Measurements from ENCODE around the gene SLC35F2.
"Not testable (repeated sequence)": the region's sequence is repeated elsewhere in the genome, so short reads cannot be mapped to it uniquely, and the experiment has no call there.

The SLC35F2 gene

DNA sequence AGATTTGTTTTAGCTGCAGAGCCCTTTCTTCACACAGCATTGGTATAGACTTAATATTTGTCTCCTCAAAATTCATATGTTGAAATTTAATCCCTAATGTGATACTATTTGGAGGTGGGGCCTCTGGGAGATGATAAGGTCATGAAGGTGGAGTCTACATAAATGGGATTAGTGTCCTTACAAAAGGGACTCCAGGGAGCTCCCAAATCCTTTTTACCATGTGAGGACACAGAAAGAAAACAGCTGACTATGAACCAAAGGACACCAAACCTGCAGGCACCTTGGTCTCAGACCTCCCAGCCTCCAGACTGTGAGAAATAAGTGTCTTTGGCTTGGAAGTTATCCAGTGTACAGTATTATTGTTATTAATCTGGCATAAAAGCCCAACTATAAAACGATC, 10.2 kb downstream of the SLC35F2 start:
- peaks cover 0 to 84% (median 65%) of the 10 kb centered on the region in 11 experiments; a peak in 17 of 22 replicates for H4K20me1 ChIP-seq

DNA sequence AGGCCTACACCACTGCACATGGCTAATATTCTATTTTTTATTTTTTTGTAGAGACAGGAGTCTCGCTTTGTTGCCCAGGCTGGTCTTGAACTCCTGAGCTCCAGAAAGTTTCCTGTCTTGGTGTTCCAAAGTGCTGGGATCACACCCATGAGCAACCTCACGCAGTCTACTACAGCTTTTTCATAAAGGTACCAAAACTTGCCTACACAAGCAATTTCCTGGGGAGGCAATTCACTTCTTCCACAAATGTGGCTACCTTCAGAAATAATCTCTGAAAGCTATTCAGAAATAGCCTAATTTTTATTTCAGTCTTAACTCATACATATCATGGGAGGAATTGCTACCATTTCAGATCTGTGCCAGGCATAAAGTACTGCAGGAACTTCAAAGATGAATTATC, 11.4 kb downstream of the SLC35F2 start:
- H3K27me3 ChIP-seq, result no peaks in the 10 kb centered on the region
- H3K4me2 ChIP-seq, result peak overlapping the region in 3 of 11 experiments; percentile 5 to 44 (median 31); a peak in 4 of 22 replicates
- H3K36me3 ChIP-seq, result peaks cover 4 to 68% (median 30%) of the 10 kb centered on the region in 11 experiments; a peak in 20 of 22 replicates
- H3K4me1 ChIP-seq, result peaks cover 0 to 75% (median 54%) of the 10 kb centered on the region in 10 experiments; a peak in 19 of 20 replicates
- peaks cover 0 to 6% (median 0%) of the 10 kb centered on the region in 11 experiments; a peak in 2 of 22 replicates for H3K9me3 ChIP-seq (replicated peaks in 1 of 11)
- TF ChIP-seq Cebpa-rat (IDR thresholded peaks at IDR 0.05), result no peak
- peak overlapping the region in 2 of 11 experiments; percentile 12 to 16; a peak in 2 of 22 replicates for H3K27ac ChIP-seq
- no peak overlapping the region for H3K9ac ChIP-seq
- H3K4me3 ChIP-seq, result no peak overlapping the region
- peaks cover 0 to 73% (median 54%) of the 10 kb centered on the region in 11 experiments; a peak in 17 of 22 replicates for H4K20me1 ChIP-seq

More for the DNA sequence above, 10.2 kb downstream of the SLC35F2 start:
- Histone ChIP-seq H3K9ac (no peak overlapping the region; a peak in 1 of 22 replicates), H3K9me3 (replicated peaks in 1 of 11) (peaks cover 0 to 6% (median 0%) of the 10 kb centered on the region in 11 experiments; a peak in 2 of 22 replicates), H3K27ac (peak overlapping the region in 3 of 11 experiments; percentile 3 to 35 (median 16); a peak in 6 of 22 replicates), H3K4me2 (peak overlapping the region in 3 of 11 experiments; percentile 50 to 68 (median 64); a peak in 6 of 22 replicates), H3K27me3 (no peaks in the 10 kb centered on the region), H3K4me1 (peaks cover 0 to 70% (median 43%) of the 10 kb centered on the region in 10 experiments; a peak in 17 of 20 replicates), H3K4me3 (no peak overlapping the region), H3K36me3 (peaks cover 4 to 56% (median 28%) of the 10 kb centered on the region in 11 experiments; a peak in 20 of 22 replicates)
- no peak for TF ChIP-seq Cebpa-rat (IDR thresholded peaks at IDR 0.05)

DNA sequence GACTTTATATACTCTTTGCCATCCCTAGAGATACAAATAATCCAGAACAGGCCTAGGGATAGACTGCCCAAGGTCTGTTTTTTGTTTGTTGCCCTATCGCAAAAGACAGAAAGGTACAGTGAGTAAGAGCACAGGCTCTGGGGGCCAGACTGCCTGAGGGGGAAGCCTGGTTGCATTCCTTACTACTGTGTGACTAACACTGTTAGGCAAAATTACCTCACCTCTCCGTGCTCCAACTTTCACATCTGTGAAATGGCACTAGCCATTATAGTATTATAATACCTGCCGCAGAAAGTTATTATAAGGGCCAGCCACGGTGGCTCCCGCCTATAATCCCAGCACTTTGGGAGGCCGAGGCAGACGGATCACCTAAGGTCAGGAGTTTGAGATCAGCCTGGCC, 14.5 kb downstream of the SLC35F2 start:
- H3K4me2 ChIP-seq, result peak overlapping the region in 3 of 11 experiments; percentile 10 to 16 (median 11); a peak in 3 of 22 replicates
- H3K4me1 ChIP-seq, result peaks cover 29 to 75% (median 60%) of the 10 kb centered on the region in 10 experiments
- peaks cover 4 to 65% (median 30%) of the 10 kb centered on the region in 11 experiments; a peak in 20 of 22 replicates for H3K36me3 ChIP-seq
- H3K27ac ChIP-seq, result peak overlapping the region in 4 of 11 experiments; percentile 10 to 98 (median 38); a peak in 4 of 22 replicates
- peaks cover 0 to 6% (median 0%) of the 10 kb centered on the region in 11 experiments; a peak in 2 of 22 replicates for H3K9me3 ChIP-seq (replicated peaks in 1 of 11)
- no peak overlapping the region for H3K4me3 ChIP-seq
- peaks cover 0 to 41% (median 24%) of the 10 kb centered on the region in 11 experiments; a peak in 16 of 22 replicates for H4K20me1 ChIP-seq
- H3K9ac ChIP-seq, result no peak overlapping the region
- no peak for TF ChIP-seq Cebpa-rat (IDR thresholded peaks at IDR 0.05)
- no peaks in the 10 kb centered on the region for H3K27me3 ChIP-seq

DNA sequence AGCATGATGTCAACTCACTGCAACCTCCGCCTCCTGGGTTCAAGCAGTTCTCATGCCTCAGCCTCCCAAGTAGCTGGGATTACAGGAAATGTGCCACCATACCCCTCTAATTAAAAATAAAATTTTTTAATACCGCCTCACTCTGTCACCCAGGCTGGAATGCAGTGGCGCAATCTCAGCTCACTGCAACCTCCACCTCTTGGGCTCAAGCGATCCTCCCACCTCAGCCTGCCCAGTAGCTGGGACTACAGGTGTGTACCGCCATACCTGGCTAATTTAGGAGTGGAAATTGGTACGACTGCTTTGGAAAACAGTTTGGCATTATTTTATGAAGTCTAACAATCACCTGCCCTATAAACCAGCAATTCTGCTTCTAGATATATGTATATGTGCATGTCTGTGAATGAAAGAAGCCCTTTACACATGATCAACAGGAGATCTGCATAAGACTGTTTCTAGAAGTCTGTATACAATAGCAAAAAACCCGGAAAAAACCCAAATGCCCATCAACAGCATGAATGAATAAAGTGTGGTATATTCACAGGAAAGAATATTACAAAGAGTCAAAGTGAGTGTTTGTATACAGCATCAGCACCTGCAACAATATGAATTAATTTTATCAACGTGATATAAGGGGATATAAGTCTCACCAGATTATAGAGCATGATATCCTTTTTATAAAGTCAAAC, 16.0 kb downstream of the SLC35F2 start:
- Histone ChIP-seq H3K36me3 (peaks cover 4 to 57% (median 30%) of the 10 kb centered on the region in 11 experiments; a peak in 20 of 22 replicates), H3K4me3 (no peak overlapping the region), H3K27ac (peak overlapping the region; percentile 87 to 98 (median 95); a peak in 21 of 22 replicates), H3K4me2 (peak overlapping the region in 10 of 11 experiments; percentile 77 to 97 (median 87); a peak in 20 of 22 replicates), H3K4me1 (peaks cover 30 to 76% (median 52%) of the 10 kb centered on the region in 10 experiments), H3K9me3 (replicated peaks in 1 of 11) (peaks cover 0 to 6% (median 0%) of the 10 kb centered on the region in 11 experiments; a peak in 2 of 22 replicates), H4K20me1 (peaks cover 0 to 26% (median 9%) of the 10 kb centered on the region in 11 experiments; a peak in 12 of 22 replicates), H3K9ac (peak overlapping the region in 10 of 11 experiments; percentile 76 to 85 (median 82); a peak in 13 of 22 replicates), H3K27me3 (no peaks in the 10 kb centered on the region)
- TF ChIP-seq Cebpa-rat (IDR thresholded peaks at IDR 0.05), result peak in 1 of 11 experiments; percentile 5; a peak in 1 of 22 replicates

DNA sequence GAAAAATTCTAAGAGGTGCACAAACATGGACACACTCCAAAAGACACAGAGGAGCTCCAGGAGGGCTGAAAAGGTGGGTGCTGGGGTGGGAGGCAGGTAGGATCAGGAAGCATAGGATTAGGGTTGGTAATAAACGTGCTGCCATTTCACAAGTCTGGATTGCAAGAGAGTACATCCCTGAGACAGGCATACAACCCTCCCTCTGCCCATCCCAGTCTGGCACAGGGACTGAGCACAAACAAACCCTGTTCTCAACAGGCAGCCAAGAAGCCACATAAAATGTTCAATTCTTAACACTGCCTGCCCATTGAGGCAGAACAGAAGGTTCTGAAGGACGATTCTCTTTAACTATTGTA, 18.5 kb downstream of the SLC35F2 start:
- H3K4me1 ChIP-seq, result peaks cover 30 to 72% (median 54%) of the 10 kb centered on the region in 10 experiments
- H3K9me3 ChIP-seq (replicated peaks in 1 of 11), result peaks cover 0 to 3% (median 0%) of the 10 kb centered on the region in 11 experiments; a peak in 2 of 22 replicates
- peak overlapping the region in 8 of 10 experiments; percentile 15 to 56 (median 39); a peak in 16 of 20 replicates for H3K4me3 ChIP-seq
- no peak for TF ChIP-seq Cebpa-rat (IDR thresholded peaks at IDR 0.05)
- H3K9ac ChIP-seq, result peak overlapping the region; percentile 76 to 85 (median 82)
- no peaks in the 10 kb centered on the region for H3K27me3 ChIP-seq
- peaks cover 1 to 57% (median 19%) of the 10 kb centered on the region in 11 experiments; a peak in 20 of 22 replicates for H3K36me3 ChIP-seq
- peak overlapping the region; percentile 87 to 98 (median 95) for H3K27ac ChIP-seq
- peak overlapping the region; percentile 59 to 97 (median 85) for H3K4me2 ChIP-seq
- H4K20me1 ChIP-seq, result peaks cover 0 to 22% (median 5%) of the 10 kb centered on the region in 11 experiments; a peak in 9 of 22 replicates

DNA sequence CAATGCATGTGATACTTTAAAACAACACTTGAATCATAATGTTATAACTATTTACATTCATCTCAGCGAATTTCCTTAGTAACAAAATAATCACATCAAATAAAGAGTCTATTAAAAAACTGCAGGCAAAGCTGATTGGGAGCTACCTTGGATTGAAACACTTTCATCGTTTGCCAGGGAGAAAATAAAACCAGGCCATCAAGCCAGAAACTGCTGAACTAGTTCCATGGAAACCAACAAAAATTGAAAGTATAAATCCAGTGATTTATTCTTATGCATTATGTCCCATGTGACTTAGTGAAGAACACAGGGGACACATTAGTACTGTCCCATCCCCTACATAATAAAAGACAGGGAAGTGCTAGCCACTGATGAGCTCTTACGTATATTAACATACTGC, 21.7 kb downstream of the SLC35F2 start:
- Histone ChIP-seq H3K4me1 (peaks cover 26 to 58% (median 33%) of the 10 kb centered on the region in 10 experiments), H4K20me1 (peaks cover 0 to 55% (median 16%) of the 10 kb centered on the region in 11 experiments; a peak in 11 of 22 replicates), H3K27ac (peak overlapping the region in 3 of 11 experiments; percentile 3 to 89 (median 43); a peak in 1 of 22 replicates), H3K4me3 (no peak overlapping the region), H3K36me3 (peaks cover 0 to 29% (median 3%) of the 10 kb centered on the region in 11 experiments; a peak in 6 of 22 replicates), H3K9ac (no peak overlapping the region), H3K27me3 (no peaks in the 10 kb centered on the region), H3K9me3 (replicated peaks in 1 of 11) (no peaks in the 10 kb centered on the region), H3K4me2 (peak overlapping the region in 1 of 11 experiments; percentile 33; a peak in 1 of 22 replicates)
- TF ChIP-seq Cebpa-rat (IDR thresholded peaks at IDR 0.05), result no peak

DNA sequence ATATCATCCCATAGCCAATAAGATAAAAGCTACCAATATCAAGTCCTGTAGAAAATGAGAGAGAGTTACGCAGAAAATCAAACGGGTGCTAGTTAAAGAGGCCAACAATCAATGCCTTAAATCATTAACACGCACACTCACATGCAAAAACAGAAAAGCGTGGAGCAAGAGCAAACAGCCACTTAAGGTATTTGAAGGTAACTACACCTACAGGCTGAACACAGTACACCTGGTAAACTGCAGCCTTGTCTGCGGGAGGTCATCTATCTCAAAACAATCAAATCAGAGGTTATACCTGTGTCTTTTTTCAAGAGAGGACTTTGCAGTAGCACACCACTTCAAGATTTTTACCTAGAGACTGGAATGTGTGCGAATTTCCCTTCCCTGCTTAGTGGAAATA, 23.6 kb downstream of the SLC35F2 start:
- Histone ChIP-seq H3K27me3 (no peaks in the 10 kb centered on the region), H4K20me1 (peaks cover 0 to 73% (median 23%) of the 10 kb centered on the region in 11 experiments; a peak in 11 of 22 replicates), H3K9me3 (replicated peaks in 1 of 11) (no peaks in the 10 kb centered on the region), H3K36me3 (peaks cover 0 to 29% (median 3%) of the 10 kb centered on the region in 11 experiments; a peak in 6 of 22 replicates), H3K4me3 (no peak overlapping the region), H3K9ac (no peak overlapping the region), H3K27ac (no peak overlapping the region), H3K4me2 (no peak overlapping the region), H3K4me1 (peaks cover 10 to 55% (median 19%) of the 10 kb centered on the region in 10 experiments)
- TF ChIP-seq Cebpa-rat (IDR thresholded peaks at IDR 0.05), result no peak

DNA sequence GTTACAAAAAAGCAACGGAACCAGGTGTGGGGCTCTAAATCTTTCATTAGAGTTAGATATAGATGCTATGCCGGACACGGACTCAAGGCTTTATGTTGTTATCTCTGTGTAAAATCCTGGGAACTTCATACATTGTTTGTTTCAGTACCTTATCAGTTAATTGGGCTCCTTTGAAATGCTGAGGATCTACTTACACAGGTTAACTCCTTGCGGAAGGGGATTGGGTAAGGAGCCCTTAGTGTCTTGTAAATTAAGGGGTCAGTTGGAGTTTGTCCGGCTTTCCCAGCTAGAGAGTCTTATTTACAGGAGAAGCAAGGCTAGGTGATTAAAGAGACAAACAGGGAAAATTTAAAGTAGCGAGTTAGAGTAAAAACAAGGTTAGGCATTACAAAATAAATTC, 24.7 kb downstream of the SLC35F2 start:
- not testable (repeated sequence) for H3K4me2 ChIP-seq

More for the DNA sequence above, 24.7 kb downstream of the SLC35F2 start:
- not testable (repeated sequence) for H3K9me3 ChIP-seq (replicated peaks in 1 of 11); H3K27ac ChIP-seq; H3K4me3 ChIP-seq; H3K9ac ChIP-seq; H3K27me3 ChIP-seq
- Histone ChIP-seq H4K20me1 (peaks cover 0 to 84% (median 23%) of the 10 kb centered on the region in 11 experiments; a peak in 11 of 22 replicates), H3K36me3 (peaks cover 0 to 29% (median 5%) of the 10 kb centered on the region in 11 experiments; a peak in 8 of 22 replicates), H3K4me1 (peaks cover 0 to 44% (median 8%) of the 10 kb centered on the region in 10 experiments; a peak in 17 of 20 replicates)

Data from BLaER1 treated with 17β-estradiol and CSF1 and Interleukin-3, amounts not matched to agents 10 nM and 100 nM (cell line).